DMS79 (cell line): ENCODE data around the gene BRWD1.
"Not testable (repeated sequence)": the region's sequence is repeated elsewhere in the genome, so short reads cannot be mapped to it uniquely, and the experiment has no call there.

ENCODE experiments used
- DNase-seq: peaks from one replicate; lab custom pipeline; 2025; lab: John Stamatoyannopoulos, UW

BRWD1 gene

DNA sequence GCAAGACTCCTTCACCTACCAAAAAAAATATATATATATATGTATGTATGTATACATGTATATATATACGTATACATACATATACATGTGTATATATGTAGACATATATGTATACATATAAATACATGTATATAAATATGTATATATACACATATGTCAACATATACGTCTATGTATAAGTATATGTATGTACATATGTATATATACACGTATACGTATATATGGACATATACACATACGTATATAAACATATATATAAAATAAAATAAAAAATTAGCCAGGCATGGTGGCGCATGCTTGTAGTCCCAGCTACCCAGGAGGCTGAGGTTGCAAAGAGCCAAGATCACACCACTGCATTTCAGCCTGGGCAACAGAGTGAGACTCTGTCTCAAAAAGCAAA is 31.6 kb downstream of the BRWD1 start:
- DNase-seq, result no peak

DNA sequence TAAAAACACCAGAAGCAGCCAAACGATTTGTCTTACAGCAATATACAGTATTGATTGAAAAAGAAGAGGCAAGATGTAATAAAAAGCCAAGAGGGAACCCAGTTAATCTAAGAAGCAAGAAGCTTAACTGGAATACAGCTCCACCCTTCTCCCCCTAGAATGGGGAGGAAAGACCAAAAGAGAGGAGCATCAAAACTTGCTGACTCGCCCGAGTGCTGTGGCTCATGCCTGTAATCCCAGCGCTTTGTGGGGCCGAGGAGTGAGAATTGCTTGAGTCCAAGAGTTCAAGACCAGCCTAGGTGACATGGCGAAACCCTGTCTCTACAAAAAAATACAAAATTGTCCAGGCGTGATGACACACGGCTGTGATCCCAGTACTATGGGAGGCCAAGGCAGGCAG is 32.2 kb downstream of the BRWD1 start:
- no peak for DNase-seq

DNA sequence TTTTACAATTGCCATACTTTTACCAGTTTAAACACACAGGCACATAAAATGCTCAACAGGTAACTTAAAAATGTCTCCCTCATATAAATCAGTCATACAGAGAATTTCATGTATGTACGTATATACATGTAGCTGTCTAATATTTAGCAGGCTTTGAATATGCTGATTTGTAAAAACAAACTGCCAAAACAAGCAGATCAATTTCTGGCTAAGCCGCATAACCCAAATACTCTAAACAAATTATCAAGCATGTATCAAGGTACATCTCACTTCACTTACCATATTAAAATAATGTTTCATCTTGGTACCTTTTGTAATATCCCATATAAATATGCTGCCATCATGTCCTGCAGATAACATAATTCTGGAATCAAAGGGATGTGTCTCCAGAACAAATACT is 43.8 kb downstream of the BRWD1 start:
- no peak for DNase-seq

DNA sequence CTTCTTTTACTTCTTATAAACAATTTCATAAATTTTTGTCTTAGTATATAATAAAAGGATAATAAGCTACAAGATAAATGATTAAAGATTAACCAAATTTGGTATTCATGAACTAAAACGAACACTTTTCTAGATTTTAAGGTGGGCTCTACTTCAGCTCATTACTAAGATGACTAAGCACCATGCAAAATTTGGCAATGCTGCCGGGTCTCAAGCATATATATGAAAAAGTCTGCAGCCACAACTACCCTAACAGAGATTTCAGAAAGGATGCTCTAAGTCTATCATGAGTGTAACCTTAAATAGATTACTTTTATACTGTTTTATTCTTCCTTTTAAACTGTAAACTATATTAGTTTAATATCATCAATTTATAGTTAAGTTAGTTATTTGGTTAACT is 47.8 kb downstream of the BRWD1 start:
- no peak for DNase-seq

DNA sequence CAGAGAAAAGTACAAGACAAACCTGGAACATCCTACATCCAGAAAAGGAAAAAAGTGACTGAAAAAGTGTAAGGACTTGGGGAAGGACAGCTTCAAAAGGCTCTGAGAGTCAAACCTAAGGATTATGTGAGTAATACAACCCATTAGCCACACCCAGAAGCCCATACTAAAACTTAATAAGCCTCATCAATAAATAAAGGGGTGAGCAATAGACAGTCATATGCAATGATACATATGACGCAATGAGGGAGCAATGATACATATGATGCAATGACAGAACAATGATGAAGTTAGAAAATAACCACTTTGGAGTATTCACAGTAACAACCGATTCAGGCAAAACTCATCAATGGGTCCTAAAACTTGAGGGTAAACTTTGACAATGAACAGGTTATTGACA is 50.1 kb downstream of the BRWD1 start:
- DNase-seq, result no peak

DNA sequence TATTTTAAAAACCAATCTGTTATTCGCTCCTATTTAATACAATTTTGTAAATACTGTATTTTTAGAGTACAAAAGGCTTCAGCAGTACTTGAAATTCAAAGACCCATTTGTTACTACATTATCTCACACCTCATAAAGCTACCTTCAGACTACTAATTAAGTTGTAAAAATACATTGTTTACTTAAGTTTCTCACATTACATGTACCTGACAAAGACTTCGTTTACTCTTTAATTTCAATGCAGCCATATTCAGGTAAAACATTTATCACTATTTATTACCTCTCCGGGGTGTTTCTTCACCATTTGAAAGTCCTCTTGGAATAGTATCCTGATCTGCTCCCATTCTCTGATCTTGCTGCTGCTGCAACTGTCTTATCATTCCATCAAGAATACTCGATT is 55.2 kb downstream of the BRWD1 start:
- no peak for DNase-seq

DNA sequence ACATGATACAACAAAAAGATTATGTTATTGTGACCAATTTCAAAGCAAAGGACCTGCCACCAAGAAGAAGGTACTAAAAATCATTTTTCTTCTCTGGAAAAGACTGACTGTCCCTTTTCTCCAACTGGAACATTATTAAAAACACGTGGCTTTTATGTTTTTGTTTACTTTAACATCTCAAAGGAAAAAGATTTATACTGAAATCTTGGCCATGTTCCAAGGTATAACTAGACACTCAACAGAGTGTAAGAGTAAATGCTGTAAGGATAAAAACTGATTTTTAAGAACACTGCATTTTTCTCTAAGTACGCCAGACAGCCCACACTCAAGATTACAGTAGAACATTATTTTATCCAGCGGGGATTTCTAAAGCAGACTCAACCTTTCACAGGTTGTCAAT is 62.1 kb downstream of the BRWD1 start:
- no peak for DNase-seq

DNA sequence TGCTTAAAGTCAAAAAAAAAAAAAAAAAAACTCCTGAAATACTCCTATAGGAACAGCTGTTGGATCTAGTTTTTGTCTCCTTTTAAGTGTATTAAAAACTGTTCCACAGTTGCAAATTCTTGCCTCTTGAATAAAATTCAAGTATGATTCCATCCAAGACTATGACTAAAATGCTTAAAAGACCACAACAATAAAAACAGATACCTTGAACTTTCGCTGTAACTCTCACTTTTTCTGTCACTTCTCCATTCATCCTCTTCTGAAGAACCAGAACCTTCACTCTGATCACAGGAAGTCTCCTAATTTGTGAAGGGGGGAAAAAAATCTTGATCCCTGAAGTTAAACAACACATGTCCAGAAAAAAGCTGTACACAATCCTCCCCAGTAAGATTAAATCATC is 75.2 kb downstream of the BRWD1 start:
- DNase-seq, result no peak

DNA sequence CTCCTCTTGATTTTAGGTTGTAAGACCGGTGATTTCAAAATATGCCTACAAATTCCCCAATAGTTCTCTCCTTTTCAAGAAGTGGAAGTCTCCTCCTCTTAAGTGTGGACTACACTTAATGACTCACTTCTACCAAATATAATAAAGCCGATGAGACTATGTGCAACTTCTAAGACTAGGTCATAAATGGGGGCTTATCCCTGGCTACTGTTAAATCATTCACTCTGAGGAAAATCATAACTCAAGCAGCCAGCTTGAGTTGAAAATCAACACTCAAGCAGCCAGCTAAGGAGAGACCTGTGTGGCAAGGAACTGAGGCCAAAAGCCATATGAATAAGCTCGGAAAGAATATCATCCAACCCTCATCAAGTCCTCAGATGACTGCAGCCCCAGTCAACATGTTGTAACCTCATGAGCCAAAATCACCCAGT is 80.6 kb downstream of the BRWD1 start:
- DNase-seq, result no peak

DNA sequence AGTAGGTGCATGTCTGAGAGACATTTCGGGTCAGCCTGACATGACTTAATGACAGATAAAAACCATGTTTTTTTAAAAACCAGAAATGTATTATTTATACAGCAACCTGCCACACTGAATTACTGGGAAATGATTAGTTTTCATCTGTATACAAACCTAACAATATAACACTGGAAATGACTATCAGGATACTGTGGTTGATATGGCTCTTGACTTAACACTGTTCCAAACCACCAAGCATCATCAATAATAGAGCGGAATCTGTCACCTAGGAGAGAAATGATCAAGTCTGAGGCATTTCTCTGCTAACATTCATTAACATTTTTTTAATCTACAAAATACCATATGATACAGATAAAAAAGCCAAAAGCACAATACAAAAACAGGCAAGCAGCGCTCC is 88.5 kb downstream of the BRWD1 start:
- DNase-seq, result no peak

DNA sequence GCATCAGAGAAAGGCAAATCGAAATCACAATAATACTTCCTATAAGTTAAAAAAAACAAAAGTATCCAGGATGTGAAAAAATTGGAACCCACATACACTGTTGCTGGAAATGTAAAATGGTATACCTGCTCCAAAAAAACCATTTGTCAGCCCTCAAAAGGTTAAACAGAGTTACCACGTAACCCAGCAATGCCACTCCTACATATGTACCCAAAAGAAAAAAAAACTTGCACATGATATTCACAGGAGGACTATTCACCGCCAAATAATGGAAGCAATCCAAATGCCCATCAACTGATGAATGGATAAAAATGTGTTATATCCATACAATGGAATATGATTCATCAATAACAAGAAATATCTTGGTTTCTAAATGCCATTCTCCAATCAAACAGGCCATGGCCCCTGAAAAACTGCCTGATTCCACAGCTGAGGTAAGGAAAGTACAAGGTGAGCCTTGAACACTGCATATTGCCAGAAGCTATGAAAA is 91.4 kb downstream of the BRWD1 start:
- no peak for DNase-seq

DNA sequence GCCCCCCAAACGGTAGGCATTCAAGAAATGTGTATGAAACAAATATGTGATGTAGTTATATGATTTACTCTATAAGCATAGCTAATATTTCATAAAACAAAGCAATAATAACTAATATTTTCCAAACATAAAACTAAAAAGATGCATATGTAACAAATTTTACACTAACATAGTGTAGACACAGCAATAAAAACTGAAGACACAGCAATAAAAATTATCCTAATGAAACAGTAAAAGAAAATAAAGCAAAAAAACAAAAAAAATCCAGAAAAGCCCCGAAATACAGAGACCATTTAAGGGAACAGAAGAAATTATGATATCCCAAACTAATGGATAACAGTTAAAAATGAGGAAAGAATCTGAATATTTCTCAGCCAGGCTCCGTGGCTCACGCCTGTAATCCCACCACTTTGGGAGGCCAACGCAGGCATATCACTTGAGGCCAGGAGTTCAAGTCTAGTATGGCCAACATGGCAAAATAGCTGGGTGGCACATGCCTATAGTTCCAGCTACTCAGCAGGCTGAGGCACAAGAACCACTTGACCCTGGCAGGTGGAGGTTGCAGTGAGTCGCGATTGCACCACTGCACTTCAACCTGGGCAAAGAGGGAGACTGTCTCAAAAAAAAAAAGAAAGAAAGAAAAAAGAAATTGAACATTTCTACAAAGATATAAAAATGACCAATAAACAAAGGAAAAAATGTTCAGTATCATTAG is 92.0 kb downstream of the BRWD1 start:
- no peak for DNase-seq

DNA sequence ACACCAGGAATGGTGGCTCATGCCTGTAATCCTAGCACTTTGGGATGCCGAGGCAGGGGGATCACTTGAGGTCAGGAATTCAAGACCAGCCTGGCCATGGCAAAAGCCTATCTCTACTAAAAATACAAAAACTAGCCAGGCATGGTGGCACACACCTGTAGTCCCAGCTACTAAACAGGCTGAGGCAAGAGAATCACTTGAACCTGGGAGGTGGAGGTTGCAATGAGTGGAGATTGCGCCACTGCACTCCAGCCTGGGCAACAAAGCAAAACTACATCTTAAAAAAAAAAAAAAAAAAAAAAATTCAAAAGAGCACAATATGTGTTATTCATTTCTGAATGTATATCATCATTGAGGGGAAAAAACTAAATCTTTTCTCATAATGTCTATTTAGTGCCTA is 92.6 kb downstream of the BRWD1 start:
- not testable (repeated sequence) for DNase-seq

DNA sequence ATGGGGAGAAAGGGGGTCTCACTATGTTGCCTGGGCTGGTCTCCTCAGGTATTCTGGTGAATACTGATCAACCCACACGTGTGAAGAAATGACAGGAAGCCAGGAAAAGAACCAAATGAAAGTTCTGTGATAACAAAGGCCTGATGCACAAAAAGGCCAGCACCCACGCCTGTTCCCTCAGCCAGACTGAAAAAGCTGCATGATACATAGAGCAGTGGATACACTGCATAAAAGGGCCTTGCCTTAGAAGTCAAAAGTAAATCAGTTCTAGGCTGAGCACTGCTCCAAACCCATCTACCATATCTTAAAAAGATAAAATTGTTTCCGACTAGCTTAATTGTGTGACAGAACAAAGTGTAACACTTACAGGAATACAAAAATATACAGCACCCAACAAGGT is 93.3 kb downstream of the BRWD1 start:
- DNase-seq, result no peak

DNA sequence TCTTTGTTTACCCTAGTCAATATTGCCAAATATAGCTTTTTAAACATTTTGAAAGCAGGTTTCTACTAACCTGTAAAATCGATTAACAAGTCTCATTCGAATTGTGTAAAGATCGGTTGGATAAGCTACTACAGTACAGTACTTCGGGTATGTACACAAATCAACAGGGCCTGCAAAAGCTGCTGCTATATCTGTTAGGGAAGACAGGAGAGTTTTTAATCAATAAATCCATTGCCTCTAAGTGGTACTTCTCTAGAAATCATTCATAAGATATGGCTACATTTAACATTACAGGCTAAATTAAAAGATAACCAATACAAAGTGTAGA is 95.4 kb downstream of the BRWD1 start:
- no peak for DNase-seq

DNA sequence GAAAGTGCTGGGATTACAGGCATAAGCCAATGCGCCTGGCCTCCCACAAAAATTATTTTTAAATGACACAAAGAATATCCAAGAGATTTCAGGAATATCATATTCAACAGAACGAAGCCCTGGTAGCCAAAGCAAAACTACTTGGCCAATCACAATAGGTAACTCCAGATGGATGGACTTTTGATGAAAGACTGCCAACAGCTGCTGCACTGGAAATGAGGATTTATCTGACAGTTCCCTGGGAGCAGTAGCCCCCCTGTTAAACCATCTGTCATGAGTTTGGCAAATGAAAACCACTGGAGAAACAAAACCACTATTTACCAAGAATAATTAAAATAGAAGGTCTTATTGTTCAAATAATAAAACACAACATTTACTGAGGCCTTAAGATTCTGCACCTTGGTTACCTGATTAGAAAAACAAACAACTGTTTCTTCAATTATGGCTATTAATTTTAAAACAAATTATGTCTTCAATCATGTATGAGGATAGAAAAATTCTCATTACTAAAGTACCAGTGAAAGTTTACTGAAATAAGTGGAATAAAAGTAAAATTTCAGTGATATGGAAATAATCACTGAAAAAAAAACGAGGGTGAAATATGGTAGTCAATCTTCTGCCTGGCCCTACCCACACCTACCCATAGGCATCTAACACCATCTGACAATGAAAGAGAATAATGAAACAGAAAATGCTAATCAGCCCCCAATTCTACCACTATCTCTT is 95.9 kb downstream of the BRWD1 start:
- DNase-seq, result no peak

DNA sequence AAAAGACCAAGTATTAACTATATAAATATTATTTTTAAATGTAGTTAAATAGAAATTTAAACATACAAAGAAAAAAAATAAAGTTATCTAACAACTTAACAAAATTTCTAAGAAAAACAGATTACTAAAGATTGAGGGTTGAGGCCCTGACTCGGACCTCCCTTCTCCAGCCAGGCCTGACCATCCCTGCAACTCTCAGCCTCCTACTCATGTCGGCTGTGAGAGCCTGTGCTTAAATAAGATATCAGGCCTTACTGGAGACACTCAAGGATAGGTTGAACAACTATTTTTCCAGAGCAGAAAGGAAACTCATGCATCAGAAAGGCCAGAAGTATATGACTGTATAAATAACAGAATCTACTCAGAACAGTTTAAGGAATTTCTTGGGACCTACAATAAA is 97.1 kb downstream of the BRWD1 start:
- DNase-seq, result no peak

DNA sequence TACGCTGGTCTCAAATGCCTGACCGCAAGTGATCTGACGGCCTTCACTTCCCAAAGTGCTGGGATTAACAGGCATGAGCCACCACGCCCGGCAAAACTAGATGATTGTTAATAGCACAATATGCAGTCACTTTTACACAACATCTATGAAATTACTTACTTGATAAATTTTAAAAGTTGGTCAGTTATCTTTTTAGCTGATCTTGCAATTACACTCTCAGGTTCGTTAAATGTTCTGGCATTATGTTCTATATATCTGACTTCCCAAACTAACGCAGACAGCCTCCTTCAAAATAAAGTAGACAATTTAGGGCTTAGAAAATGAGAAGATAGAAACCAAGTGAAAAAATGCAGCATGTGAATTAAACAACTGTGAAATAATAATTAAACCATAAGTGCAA is 98.4 kb downstream of the BRWD1 start:
- DNase-seq, result no peak

DNA sequence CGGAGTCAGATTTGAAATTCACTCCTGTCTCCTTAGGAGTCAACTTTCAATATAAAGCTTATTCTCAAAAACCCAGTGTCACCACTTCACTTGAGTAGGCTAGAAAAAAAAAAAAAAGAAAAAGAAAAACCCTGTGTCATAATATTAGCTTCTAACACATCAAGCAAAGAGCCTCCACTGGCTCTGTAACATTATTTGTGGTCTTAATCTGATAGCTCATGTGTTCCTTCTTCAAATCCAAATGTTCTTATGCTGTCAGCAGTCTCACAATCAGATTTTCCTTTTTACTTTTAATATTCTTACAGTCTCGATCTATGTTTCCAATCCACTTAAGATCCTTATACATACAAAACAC is 104.1 kb downstream of the BRWD1 start:
- DNase-seq, result no peak

DNA sequence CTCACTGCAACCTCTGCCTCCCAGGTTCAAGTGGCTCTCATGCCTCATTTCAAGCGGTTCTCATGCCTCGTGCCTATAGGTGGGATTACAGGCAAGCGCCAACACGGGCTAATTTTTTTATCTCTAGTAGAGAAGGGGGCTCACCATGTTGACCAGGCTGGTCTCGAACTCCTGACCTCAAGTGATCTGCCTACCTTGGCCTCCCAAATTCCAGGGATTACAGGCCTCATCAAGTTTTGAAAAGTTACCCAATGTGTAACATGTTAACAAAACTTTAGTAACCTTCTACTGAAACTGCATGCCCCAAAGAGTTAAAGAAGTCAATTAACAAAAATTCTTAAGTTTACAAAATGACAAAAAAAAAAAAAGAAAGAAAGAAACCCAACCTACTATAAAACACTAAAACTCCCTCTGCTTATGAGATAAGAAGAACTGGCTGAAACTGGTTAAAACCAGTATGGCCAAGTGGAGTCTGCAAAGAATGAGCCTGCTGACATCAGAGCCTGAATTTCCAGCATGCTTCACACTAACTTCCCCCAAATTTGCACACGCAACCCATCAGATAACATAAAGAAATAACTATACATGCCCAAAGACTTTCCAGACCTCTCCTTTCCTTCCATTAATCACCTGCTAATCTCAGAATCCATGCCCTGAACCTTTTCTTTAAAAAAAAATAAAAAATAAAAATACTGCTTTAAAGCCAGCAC is 104.7 kb downstream of the BRWD1 start:
- DNase-seq, result no peak

DNA sequence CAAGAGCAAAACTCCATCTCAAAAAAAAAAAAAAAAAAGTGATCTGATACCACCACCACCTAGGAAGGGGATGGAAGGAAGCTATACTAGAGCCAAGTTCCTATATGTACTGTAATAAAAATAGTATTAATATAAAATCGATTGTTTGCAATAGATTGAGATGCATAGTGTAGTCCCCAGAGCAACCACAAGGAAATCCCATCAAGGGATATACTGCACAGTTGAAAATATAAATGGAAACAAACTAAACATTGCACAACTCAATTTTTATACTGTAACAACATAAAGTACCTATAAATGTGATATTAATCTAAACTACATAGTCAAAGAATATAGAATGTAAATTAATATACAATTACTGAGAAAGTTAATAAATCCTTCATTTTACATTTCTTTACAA is 109.3 kb downstream of the BRWD1 start:
- no peak for DNase-seq

DNA sequence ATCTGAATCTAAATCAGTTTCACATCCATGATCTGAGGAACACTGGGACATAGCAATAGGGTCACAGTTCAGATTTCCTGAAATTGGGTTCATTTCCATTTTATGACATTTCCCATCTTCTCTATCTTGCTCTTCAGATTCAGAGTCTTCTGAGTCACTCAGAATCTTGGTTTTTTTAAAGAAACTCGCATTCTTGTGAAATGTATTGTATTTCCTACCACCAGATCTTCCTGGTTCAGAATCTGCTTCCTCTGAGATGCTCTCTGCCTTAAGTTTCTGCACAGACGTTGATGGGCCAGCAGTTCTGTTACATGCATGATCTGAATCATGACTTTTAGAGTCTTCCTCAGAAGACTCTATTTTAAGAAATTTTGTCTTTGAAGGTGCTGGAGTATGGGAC is 114.6 kb downstream of the BRWD1 start:
- no peak for DNase-seq

DNA sequence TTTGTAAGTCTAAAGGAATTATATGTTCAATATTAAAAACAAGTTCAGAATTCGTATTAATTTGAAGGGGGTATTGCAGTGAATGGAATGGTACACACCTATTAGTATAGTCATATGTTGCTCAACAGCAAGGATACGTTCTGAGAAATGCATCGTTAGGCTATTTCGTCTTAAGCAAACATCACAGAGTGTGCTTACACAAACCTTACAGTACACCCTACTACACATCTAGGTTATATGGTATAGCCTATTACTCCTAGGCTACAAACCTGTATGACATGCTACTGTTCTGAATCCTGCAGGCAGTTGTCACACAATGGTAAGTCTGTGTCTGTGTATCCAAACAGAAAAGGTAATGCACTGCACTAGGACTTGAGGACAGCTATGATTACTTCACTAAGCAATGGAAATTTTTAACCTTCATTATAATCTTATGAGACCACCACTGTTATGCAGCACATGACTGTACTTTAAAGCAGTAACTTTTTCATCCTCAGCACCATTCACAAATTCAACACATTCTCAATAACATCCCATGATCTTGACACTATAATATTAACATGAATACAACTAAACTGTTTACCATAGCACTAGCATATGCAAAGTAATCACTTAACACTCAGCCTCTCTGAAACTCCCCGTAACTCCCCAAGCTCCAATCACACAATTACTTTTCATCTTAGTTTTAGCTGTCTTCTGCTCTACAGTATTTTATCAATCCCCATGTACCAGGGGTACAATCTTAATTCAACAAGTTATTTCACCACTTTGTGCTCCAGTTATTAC is 115.8 kb downstream of the BRWD1 start:
- no peak for DNase-seq
